Calu3 (cell line): ENCODE results near the gene TAF11L7. TPM values are rescaled to one million over a fixed set of nuclear protein-coding genes. Genes with fewer than 3 reads are reported as not detected.
"Not testable (repeated sequence)": the region's sequence is repeated elsewhere in the genome, so short reads cannot be mapped to it uniquely, and the experiment has no call there.

ENCODE experiments used
- BruUV-seq: library from RNA; stranded (reverse); fragments of 400-500 nt; replicated peaks from 2 replicates; lab custom pipeline; 2021; lab: Mats Ljungman, UMichigan
- CTCF ChIA-PET: fragments of 300-600 bp; sonication (Branson Sonifier 250); formaldehyde crosslinking; loops from one replicate; lab custom pipeline; 2022; ENCODE audit warnings: antibody characterized with exemption; lab: Charles Lee
- DNase-seq: peaks from one replicate; pipeline ENCODE4 v3.0.0; 2022
- H3K27ac Mint-ChIP-seq: one replicate; pipeline ENCODE4 v1.8.0; 2022; ENCODE audit warnings: mixed read lengths; ENCODE audit not compliant: unreplicated experiment
- H3K27me3 Mint-ChIP-seq: one replicate; pipeline ENCODE4 v1.8.0; 2022; ENCODE audit warnings: mixed read lengths; ENCODE audit not compliant: unreplicated experiment
- H3K36me3 Mint-ChIP-seq: one replicate; pipeline ENCODE4 v1.8.0; 2022; ENCODE audit warnings: mild to moderate bottlenecking, moderate library complexity, mixed read lengths; ENCODE audit not compliant: insufficient read depth, unreplicated experiment
- H3K4me1 Mint-ChIP-seq: one replicate; pipeline ENCODE4 v1.8.0; 2022; ENCODE audit warnings: mild to moderate bottlenecking, low read depth, mixed read lengths; ENCODE audit not compliant: unreplicated experiment
- H3K4me3 Mint-ChIP-seq: one replicate; pipeline ENCODE4 v1.8.0; 2022; ENCODE audit warnings: mild to moderate bottlenecking, low read depth, moderate library complexity, mixed read lengths; ENCODE audit not compliant: unreplicated experiment
- H3K9me3 Mint-ChIP-seq: one replicate; pipeline ENCODE4 v1.8.0; 2022; ENCODE audit warnings: low read depth, mixed read lengths; ENCODE audit not compliant: unreplicated experiment
- intact Hi-C: fragments of 100-400 bp; cut with micrococcal nuclease; formaldehyde crosslinking; loops from one replicate; pipeline ENCODE4 v1.10.0; 2022; ENCODE audit not compliant: unreplicated experiment
- total RNA-seq: library from RNA; stranded (reverse); gene quantifications from 2 replicates; pipeline ENCODE4 v1.2.3, GENCODE V29; 2022

TAF11L7 gene
- total RNA-seq, 1 experiment from 2014 or later = not detected

DNA sequence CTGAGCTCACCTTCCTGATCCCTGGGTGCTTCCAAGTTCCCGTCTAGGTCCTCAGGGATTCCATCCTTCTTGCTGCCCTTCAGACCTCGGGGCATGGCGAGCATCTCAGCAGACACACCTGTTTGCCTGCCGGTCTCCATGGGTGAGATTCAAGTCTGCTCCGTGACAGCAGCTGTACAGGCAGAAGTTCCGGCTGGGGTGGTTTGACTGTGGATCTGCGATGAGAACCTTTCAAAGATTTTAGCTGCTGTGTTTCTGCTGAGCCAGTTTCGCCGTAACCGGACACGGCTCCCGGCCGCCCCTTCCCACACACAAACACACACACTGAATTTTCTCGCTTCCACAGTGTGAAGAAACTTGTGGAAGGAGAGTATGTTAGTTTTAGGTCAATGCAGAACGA is 8.7 kb upstream of the TAF11L7 start, which contains the start of gene TAF11L9:
Gene TAF11L9 (minus strand): TSS at position 140 of the 400 bp plus-strand sequence.
- H3K4me1 Mint-ChIP-seq, H3K36me3 Mint-ChIP-seq, CTCF ChIA-PET, H3K9me3 Mint-ChIP-seq, H3K27me3 Mint-ChIP-seq, BruUV-seq, H3K27ac Mint-ChIP-seq, H3K4me3 Mint-ChIP-seq, DNase-seq, intact Hi-C loops: not testable (repeated sequence)

DNA sequence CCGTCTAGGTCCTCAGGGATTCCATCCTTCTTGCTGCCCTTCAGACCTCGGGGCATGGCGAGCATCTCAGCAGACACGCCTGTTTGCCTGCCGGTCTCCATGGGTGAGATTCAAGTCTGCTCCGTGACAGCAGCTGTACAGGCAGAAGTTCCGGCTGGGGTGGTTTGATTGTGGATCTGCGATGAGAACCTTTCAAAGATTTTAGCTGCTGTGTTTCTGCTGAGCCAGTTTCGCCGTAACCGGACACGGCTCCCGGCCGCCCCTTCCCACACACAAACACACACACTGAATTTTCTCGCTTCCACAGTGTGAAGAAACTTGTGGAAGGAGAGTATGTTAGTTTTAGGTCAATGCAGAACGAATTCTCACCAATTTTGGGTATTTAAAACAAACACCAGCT is 5.3 kb upstream of the TAF11L7 start, which contains the start of gene TAF11L8:
Gene TAF11L8 (minus strand): TSS at position 101 of the 400 bp plus-strand sequence.
- H3K4me1 Mint-ChIP-seq, H3K9me3 Mint-ChIP-seq, intact Hi-C loops, H3K27me3 Mint-ChIP-seq, H3K36me3 Mint-ChIP-seq, CTCF ChIA-PET, H3K27ac Mint-ChIP-seq, BruUV-seq, H3K4me3 Mint-ChIP-seq, DNase-seq: not testable (repeated sequence)

Other genes with a start within 250 kb of the TAF11L7 start
- not detected in 2 replicates for gene TAF11L2, start 87.5 kb downstream of the TAF11L7 start, total RNA-seq
- not detected in 2 replicates for gene TAF11L3, start 67.4 kb downstream of the TAF11L7 start, total RNA-seq
- gene TAF11L4, start 64.0 kb downstream of the TAF11L7 start, total RNA-seq = not detected in 2 replicates
- gene TAF11L5, start 60.5 kb downstream of the TAF11L7 start, total RNA-seq = not detected in 2 replicates
- not detected in 2 replicates for gene TAF11L6, start 57.1 kb downstream of the TAF11L7 start, total RNA-seq
- gene TAF11L8, start 5.2 kb upstream of the TAF11L7 start, total RNA-seq = not detected in 2 replicates
- gene TAF11L9, start 8.6 kb upstream of the TAF11L7 start, total RNA-seq = not detected in 2 replicates
- not detected in 2 replicates for gene TAF11L10, start 12.1 kb upstream of the TAF11L7 start, total RNA-seq
- not detected in 2 replicates for gene TAF11L11, start 18.4 kb upstream of the TAF11L7 start, total RNA-seq
- not detected in 2 replicates for gene TAF11L12, start 24.6 kb upstream of the TAF11L7 start, total RNA-seq
- gene TAF11L13, start 46.3 kb upstream of the TAF11L7 start, total RNA-seq = not detected in 2 replicates
- not detected in 2 replicates for gene TAF11L14, start 48.7 kb upstream of the TAF11L7 start, total RNA-seq